GM12875 (cell line): ENCODE results near the gene ENC1.

Source experiments
- H3K4me3 ChIP-seq: one replicate; pipeline ENCODE4 v1.5.1; 2011; ENCODE audit warnings: low read depth, low read length, control low read depth
- CTCF ChIP-seq: IDR thresholded peaks from 2 replicates; pipeline ENCODE4 v1.5.1; 2011; ENCODE audit warnings: low read depth, mild to moderate bottlenecking, control low read depth, inconsistent platforms, low read length, moderate library complexity, borderline replicate concordance; ENCODE audit not compliant: insufficient read depth

ENC1 gene

GRCh38 chr5:74589204-74590056, 51.1 kb downstream of the ENC1 start:
- H3K4me3 ChIP-seq, result no peak overlapping the region
- no peak for TF ChIP-seq CTCF

GRCh38 chr5:74588415-74588814, 52.1 kb downstream of the ENC1 start:
- H3K4me3 ChIP-seq, result no peak overlapping the region
- no peak for TF ChIP-seq CTCF

GRCh38 chr5:74587890-74588289, 52.6 kb downstream of the ENC1 start:
- no peak overlapping the region for H3K4me3 ChIP-seq
- TF ChIP-seq CTCF, result no peak

- TF ChIP-seq CTCF, result no peak
- no peak overlapping the region for H3K4me3 ChIP-seq
Observed at GRCh38 chr5:74587300-74587699, 53.2 kb downstream of the ENC1 start.

- H3K4me3 ChIP-seq, result no peak overlapping the region
- no peak for TF ChIP-seq CTCF
Observed at GRCh38 chr5:74586856-74587255, 53.7 kb downstream of the ENC1 start.

- no peak for TF ChIP-seq CTCF
- H3K4me3 ChIP-seq, result no peak overlapping the region
Observed at GRCh38 chr5:74582853-74583252, 57.7 kb downstream of the ENC1 start.

- no peak overlapping the region for H3K4me3 ChIP-seq
- TF ChIP-seq CTCF, result no peak
Observed at GRCh38 chr5:74581988-74582365, 58.6 kb downstream of the ENC1 start.
